Left forelimb (tissue), 1 donor: ENCODE measurements around the gene ODAD3.
A peak's percentile ranks its signal among the peaks of the same experiment; 100 is the strongest.

Experiments
- DNase-seq: peaks from one replicate; pipeline ENCODE4 v3.0.0-alpha.2; 2018; ENCODE audit warnings: low spot score

ODAD3 gene

DNA sequence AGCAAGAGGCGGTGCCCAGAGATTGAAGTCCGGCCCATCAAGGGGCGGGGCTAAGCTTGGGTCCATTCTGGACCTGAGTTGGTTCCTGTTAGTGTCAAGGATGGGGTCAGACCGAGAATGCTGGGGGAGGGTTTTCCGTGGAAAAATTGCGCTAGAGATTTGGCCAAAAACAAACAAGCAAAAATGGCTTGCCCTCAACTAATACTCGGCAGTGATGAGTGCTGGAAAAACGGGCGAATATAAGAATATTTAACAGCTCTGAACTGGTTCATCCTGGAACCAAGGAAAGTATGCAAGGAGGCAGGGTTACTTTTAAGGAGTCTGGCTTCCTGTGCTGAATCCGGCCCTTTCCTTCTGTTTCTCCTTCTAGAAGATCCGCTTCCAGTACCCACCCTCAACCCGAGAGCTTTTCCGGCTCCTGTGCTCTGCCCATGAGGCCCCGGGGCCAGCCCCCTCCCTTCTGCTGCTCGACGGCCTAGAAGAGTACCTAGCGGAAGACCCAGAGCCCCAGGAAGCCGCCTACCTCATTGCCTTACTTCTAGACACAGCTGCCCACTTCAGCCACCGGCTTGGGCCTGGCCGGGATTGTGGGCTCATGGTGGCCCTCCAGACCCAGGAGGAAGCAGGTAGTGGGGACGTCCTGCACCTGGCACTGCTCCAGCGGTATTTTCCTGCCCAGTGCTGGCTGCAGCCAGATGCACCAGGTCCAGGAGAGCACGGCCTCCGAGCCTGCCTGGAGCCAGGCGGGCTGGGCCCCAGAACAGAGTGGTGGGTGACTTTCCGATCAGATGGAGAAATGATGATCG is 59.6 kb downstream of the ODAD3 start:
- peak; percentile 67 for DNase-seq

DNA sequence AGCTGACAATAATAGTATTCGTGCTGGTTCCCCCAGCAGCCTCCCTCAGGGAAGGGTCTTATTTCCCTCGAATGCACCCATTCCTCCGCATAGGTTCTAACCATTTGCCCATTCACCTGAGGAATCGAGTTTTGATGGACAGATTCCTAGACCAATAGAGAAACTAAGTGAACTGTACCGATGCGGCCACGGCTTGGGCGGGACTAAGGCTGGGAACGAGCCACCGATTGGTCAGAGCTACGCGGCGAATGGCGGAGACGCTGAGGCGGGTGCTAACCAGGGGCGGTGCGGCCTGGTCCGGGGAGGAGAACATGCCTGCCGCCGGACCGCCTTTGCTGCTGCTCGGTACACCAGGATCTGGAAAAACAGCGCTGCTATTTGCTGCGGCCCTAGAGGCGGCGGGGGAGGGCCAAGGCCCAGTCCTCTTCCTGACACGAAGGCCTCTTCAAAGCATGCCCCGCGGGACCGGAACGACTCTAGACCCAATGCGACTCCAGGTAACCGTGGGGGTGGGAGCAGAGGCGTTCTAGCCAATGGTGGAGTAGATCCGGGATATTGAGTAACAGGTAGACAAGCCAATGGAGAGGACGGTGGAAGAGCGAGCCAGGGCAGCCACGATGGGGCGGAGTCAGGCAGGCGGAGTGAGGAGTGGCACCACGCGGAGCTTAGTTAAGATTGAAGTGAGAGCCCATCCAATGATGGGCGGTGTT is 60.3 kb downstream of the ODAD3 start, which contains the start of gene SWSAP1:
Gene SWSAP1 (plus strand): TSS at position 234 of the 710 bp plus-strand sequence. CDS start 15 bp downstream, at position 249.
- peak; percentile 98 for DNase-seq

DNA sequence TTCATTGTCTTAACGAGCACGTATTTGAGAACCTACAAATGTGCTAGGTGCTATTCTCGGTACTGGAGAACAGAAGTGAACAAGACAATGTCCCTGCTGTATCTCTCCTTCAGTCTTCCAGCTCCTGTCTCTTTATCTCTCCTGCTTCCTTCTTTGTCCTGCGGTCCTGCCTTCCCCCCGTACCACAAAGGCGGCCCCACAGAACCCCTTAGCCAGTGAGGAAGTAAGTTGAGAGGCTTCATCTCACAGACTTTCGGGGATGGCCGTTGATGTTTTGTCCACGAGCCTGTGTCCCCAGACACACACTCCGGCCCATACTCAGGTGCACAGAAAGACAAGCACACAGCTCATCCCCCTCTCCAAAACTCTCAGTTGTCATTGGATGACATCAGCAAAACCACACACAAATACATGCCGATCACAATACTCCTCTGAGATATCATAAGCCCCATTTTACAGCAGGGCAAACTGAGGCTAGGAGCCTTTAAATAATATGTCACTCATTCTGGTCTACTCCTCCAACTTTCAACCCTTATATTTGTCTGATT is 61.0 kb downstream of the ODAD3 start:
- no peak for DNase-seq

DNA sequence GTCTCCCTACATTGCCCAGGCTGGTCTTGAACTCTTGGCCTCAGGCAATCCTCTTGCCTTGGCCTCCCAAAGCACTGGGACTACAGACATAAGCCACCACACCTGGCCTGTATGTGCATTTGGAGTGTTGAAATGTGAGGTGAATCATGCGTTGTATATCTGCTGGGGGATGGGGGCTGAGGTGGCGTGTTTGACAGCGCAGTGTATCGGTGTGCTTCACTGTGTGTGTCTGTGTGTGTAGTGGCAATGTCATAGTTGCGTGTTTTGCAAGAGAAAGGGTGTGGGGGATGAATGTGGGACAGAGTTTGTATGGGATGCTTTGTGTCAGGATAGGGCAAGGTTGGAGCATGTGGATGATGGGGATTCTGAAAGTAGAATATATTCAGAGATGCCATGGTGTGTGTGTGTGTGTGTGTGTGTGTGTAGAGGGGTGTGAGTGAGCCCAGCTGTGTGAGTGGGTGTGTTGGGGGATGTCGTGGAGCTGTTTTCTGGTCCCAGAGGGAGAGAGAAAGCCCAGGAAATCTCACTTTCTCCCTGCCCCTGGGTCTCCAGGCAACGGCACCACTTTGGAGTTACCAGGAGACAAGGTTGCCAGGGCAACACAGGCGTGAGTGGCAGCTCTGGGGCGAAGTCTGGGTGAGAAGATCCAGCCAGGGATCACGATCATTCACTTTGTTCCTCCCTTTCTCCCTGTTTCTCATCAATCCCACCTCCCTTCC is 61.6 kb downstream of the ODAD3 start:
- no peak for DNase-seq

- DNase-seq, result no peak
Measured at GRCh38 chr19:11370744-11371143, 64.2 kb downstream of the ODAD3 start.
